ENCODE data around the gene ERFE. TPM values are rescaled to one million over a fixed set of nuclear protein-coding genes. Genes with fewer than 3 reads are reported as not detected.

Gene ERFE
- total RNA-seq, 1 donor: 1.8 TPM

GRCh38 chr2:238133499-238134392 is 25.0 kb upstream of the ERFE start:
- Histone ChIP-seq H4K20me1 (ENCODE audit: insufficient read depth, low read length) (no peaks in the 10 kb centered on the region), H3K4me3 (ENCODE audit: insufficient read depth, low read length) (no peak overlapping the region), H3K4me1 (ENCODE audit: insufficient read depth, low read length) (no peaks in the 10 kb centered on the region), H2AFZ (ENCODE audit: low read length) (no peak overlapping the region), H3K36me3 (ENCODE audit: insufficient read depth, low read length) (no peaks in the 10 kb centered on the region), H3K27me3 (ENCODE audit: insufficient read depth, low read length) (no peaks in the 10 kb centered on the region), H3K79me2 (ENCODE audit: insufficient read depth, low read length) (no peaks in the 10 kb centered on the region), H3K4me2 (ENCODE audit: insufficient read depth, low read length) (no peak overlapping the region), H3K27ac (ENCODE audit: low read depth, low read length) (no peak overlapping the region), H3K9me3 (ENCODE audit: low read depth, low read length) (no peaks in the 10 kb centered on the region)
- DNase-seq (ENCODE audit: insufficient read length, low spot score, missing footprints): peak; percentile 88
- TF ChIP-seq CTCF (IDR thresholded peaks at IDR 0.05; ENCODE audit: extremely low read depth, low read depth, low read length): no peak

- no peak for TF ChIP-seq CTCF (IDR thresholded peaks at IDR 0.05; ENCODE audit: extremely low read depth, low read depth, low read length)
- Histone ChIP-seq H3K4me3 (ENCODE audit: insufficient read depth, low read length) (no peak overlapping the region), H3K27me3 (ENCODE audit: insufficient read depth, low read length) (no peaks in the 10 kb centered on the region), H3K79me2 (ENCODE audit: insufficient read depth, low read length) (no peaks in the 10 kb centered on the region), H3K27ac (ENCODE audit: low read depth, low read length) (no peak overlapping the region), H3K9me3 (ENCODE audit: low read depth, low read length) (no peaks in the 10 kb centered on the region), H4K20me1 (ENCODE audit: insufficient read depth, low read length) (no peaks in the 10 kb centered on the region), H2AFZ (ENCODE audit: low read length) (no peak overlapping the region), H3K4me2 (ENCODE audit: insufficient read depth, low read length) (no peak overlapping the region), H3K4me1 (ENCODE audit: insufficient read depth, low read length) (no peaks in the 10 kb centered on the region), H3K36me3 (ENCODE audit: insufficient read depth, low read length) (no peaks in the 10 kb centered on the region)
- DNase-seq (ENCODE audit: insufficient read length, low spot score, missing footprints): peak; percentile 81
Observed at GRCh38 chr2:238134393-238134785, 24.4 kb upstream of the ERFE start.

GRCh38 chr2:238135601-238136150 is 23.1 kb upstream of the ERFE start:
- Histone ChIP-seq H3K4me1 (ENCODE audit: insufficient read depth, low read length) (no peaks in the 10 kb centered on the region), H3K27ac (ENCODE audit: low read depth, low read length) (no peak overlapping the region), H3K9me3 (ENCODE audit: low read depth, low read length) (no peaks in the 10 kb centered on the region), H3K36me3 (ENCODE audit: insufficient read depth, low read length) (no peaks in the 10 kb centered on the region), H4K20me1 (ENCODE audit: insufficient read depth, low read length) (no peaks in the 10 kb centered on the region), H3K4me2 (ENCODE audit: insufficient read depth, low read length) (no peak overlapping the region), H2AFZ (ENCODE audit: low read length) (no peak overlapping the region), H3K27me3 (ENCODE audit: insufficient read depth, low read length) (no peaks in the 10 kb centered on the region), H3K79me2 (ENCODE audit: insufficient read depth, low read length) (no peaks in the 10 kb centered on the region), H3K4me3 (ENCODE audit: insufficient read depth, low read length) (no peak overlapping the region)
- TF ChIP-seq CTCF (IDR thresholded peaks at IDR 0.05; ENCODE audit: extremely low read depth, low read depth, low read length): no peak
- DNase-seq (ENCODE audit: insufficient read length, low spot score, missing footprints): no peak

GRCh38 chr2:238136820-238137537 is 21.8 kb upstream of the ERFE start:
- peaks cover 3% of the 10 kb centered on the region for H3K4me1 ChIP-seq (ENCODE audit: insufficient read depth, low read length)
- TF ChIP-seq CTCF (IDR thresholded peaks at IDR 0.05; ENCODE audit: extremely low read depth, low read depth, low read length): no peak
- peak overlapping the region; percentile 52 for H3K4me3 ChIP-seq (ENCODE audit: insufficient read depth, low read length)
- no peaks in the 10 kb centered on the region for H3K27me3 ChIP-seq (ENCODE audit: insufficient read depth, low read length)
- H3K4me2 ChIP-seq (ENCODE audit: insufficient read depth, low read length): peak overlapping the region; percentile 55
- no peaks in the 10 kb centered on the region for H4K20me1 ChIP-seq (ENCODE audit: insufficient read depth, low read length)
- H2AFZ ChIP-seq (ENCODE audit: low read length): peak overlapping the region; percentile 76
- H3K79me2 ChIP-seq (ENCODE audit: insufficient read depth, low read length): no peaks in the 10 kb centered on the region
- no peaks in the 10 kb centered on the region for H3K36me3 ChIP-seq (ENCODE audit: insufficient read depth, low read length)
- DNase-seq (ENCODE audit: insufficient read length, low spot score, missing footprints): no peak
- H3K9me3 ChIP-seq (ENCODE audit: low read depth, low read length): no peaks in the 10 kb centered on the region
- no peak overlapping the region for H3K27ac ChIP-seq (ENCODE audit: low read depth, low read length)
